ENCODE measurements around the gene NHLH1. TPM values are rescaled to one million over a fixed set of nuclear protein-coding genes. Genes with fewer than 3 reads are reported as not detected.

NHLH1 gene
- total and polyA plus RNA-seq, 2 donors (not counting 3 experiments of a cell fraction or from before 2014, with no cell fraction given), result 0.46 TPM

DNA sequence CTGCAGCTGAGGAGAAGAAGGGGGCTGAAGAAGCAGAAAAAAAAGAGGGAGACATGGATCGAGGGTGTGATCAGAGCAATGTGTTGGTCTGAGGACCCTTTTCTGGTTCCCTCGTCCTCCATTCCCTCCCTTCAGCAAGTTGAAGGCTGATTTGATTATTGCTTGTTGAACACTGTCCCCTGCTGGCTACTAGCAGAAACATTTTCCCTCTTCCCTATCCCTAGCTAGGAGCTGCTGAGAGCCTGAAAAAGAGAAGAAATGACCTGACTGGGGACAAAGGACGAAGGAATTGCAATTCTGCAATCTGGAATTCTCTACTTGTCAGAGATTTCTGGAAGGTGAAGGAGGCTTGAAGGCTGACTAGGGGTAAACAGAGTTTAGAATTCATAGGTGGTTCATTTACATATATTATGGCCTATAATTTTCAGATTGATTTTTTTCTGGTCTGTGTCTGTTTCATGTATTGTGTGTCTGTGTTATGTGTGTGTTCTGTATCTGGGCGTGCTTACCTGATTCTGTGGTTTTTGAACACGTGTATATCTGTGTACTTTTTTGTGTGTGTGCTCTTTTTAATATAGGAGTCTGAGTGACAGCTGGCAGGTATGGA is 9.8 kb downstream of the NHLH1 start:
- Histone ChIP-seq H3K4me3 (replicated peaks in 1 of 3; ENCODE audit: insufficient read depth in 1 of 3, low read depth in 1 of 3, low read length in 3 of 3) (no peak overlapping the region), H3K4me2 (ENCODE audit: insufficient read depth, low read length) (no peak overlapping the region), H3K9me1 (replicated peaks; ENCODE audit: control insufficient read depth, extremely low read depth, insufficient read depth, low read length) (no peaks in the 10 kb centered on the region), H3K79me2 (ENCODE audit: control insufficient read depth, insufficient read depth, low read length) (no peaks in the 10 kb centered on the region), H3K27me3 (ENCODE audit: control insufficient read depth in 2 of 2, insufficient read depth in 2 of 2, low read length in 2 of 2) (peaks cover 20 to 26% of the 10 kb centered on the region in 2 experiments), H3K9me3 (replicated peaks; ENCODE audit: control insufficient read depth, insufficient read depth, low read length) (no peaks in the 10 kb centered on the region), H3K36me3 (ENCODE audit: control insufficient read depth in 2 of 2, extremely low read depth in 1 of 2, insufficient read depth in 2 of 2, low read length in 2 of 2) (no peaks in the 10 kb centered on the region), H2AFZ (ENCODE audit: low read depth, low read length) (no peak overlapping the region), H3K4me1 (ENCODE audit: control insufficient read depth, extremely low read depth, insufficient read depth, low read length) (no peaks in the 10 kb centered on the region), H3K9ac (replicated peaks; ENCODE audit: extremely low read depth, insufficient read depth, low read length) (no peak overlapping the region), H4K20me1 (replicated peaks; ENCODE audit: control insufficient read depth, extremely low read depth, insufficient read depth, low read length) (no peaks in the 10 kb centered on the region), H3K27ac (ENCODE audit: insufficient read depth, low read depth, low read length) (no peak overlapping the region)
- no peak for TF ChIP-seq JUN (IDR thresholded peaks at IDR 0.05; ENCODE audit: borderline replicate concordance, insufficient read depth, insufficient read length, low read depth)
- TF ChIP-seq, protein P1, sequence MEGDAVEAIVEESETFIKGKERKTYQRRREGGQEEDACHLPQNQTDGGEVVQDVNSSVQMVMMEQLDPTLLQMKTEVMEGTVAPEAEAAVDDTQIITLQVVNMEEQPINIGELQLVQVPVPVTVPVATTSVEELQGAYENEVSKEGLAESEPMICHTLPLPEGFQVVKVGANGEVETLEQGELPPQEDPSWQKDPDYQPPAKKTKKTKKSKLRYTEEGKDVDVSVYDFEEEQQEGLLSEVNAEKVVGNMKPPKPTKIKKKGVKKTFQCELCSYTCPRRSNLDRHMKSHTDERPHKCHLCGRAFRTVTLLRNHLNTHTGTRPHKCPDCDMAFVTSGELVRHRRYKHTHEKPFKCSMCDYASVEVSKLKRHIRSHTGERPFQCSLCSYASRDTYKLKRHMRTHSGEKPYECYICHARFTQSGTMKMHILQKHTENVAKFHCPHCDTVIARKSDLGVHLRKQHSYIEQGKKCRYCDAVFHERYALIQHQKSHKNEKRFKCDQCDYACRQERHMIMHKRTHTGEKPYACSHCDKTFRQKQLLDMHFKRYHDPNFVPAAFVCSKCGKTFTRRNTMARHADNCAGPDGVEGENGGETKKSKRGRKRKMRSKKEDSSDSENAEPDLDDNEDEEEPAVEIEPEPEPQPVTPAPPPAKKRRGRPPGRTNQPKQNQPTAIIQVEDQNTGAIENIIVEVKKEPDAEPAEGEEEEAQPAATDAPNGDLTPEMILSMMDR (IDR thresholded peaks at IDR 0.05; ENCODE audit: extremely low read depth in 1 of 2, insufficient read depth in 1 of 2, low read depth in 1 of 2, low read length in 2 of 2), result peak; percentile 83 to 92
- ChIA-PET CTCF (interaction anchor here (0.6 to 6.8 kb wide), 40 partner anchors 10 to 484 kb away, joined by 3 to 100 read pairs (median 5); partner anchors contain the start of genes ATP1A2, IGSF8, KCNJ9 and NHLH1), POLR2A (no interaction called here)
- FAIRE-seq, result peak; percentile 89
- BruUV-seq (replicated peaks), result no TSS peak
- dilution Hi-C loops (cut with MboI; ENCODE audit: extremely low pct_ligation_motif_present, low sequenced_read_pairs), result no loop called here
- peak; percentile 65 for DNase-seq (ENCODE audit: low read depth, low spot score)
- intact Hi-C loops (cut with micrococcal nuclease), result loop anchor here (1.0 kb wide), 5 partner anchors 22 to 291 kb away; no protein-coding TSS in a partner anchor

DNA sequence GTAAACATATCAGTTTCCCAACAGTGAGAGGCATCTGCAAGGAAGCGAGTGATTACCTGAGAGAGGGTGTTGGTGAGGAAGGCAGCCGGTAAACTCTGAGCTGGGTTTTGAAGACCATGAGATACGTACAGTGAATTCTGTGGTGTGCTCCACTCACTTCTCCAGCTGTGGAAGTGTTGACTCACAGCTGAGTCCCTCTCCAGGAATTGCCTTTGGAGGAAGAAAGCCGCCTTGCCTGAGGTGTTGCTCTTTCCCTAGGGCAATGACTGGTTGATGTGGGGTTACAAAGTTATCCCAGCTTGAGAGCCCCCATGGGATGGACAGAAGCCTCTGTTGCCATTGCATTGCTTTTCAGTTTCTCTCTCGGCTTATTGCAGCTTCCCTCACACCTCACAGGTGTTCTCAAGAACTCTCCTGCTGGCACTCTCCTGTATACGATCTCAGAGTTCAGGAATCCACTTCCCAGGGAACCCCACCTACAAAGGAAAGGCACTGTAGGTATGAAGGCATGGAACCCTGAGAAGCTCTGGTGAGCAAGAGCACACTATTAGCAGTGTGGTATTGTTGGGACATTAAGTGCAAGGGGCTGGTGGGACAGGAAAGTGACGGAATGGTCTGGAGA is 10.8 kb downstream of the NHLH1 start:
- Histone ChIP-seq H3K36me3 (ENCODE audit: control insufficient read depth in 2 of 2, extremely low read depth in 1 of 2, insufficient read depth in 2 of 2, low read length in 2 of 2) (no peaks in the 10 kb centered on the region), H3K27me3 (ENCODE audit: control insufficient read depth in 2 of 2, insufficient read depth in 2 of 2, low read length in 2 of 2) (peaks cover 23 to 26% of the 10 kb centered on the region in 2 experiments), H4K20me1 (replicated peaks; ENCODE audit: control insufficient read depth, extremely low read depth, insufficient read depth, low read length) (no peaks in the 10 kb centered on the region), H3K9ac (replicated peaks; ENCODE audit: extremely low read depth, insufficient read depth, low read length) (no peak overlapping the region), H2AFZ (ENCODE audit: low read depth, low read length) (no peak overlapping the region), H3K4me3 (replicated peaks in 1 of 3; ENCODE audit: insufficient read depth in 1 of 3, low read depth in 1 of 3, low read length in 3 of 3) (no peak overlapping the region), H3K4me2 (ENCODE audit: insufficient read depth, low read length) (no peak overlapping the region), H3K27ac (ENCODE audit: insufficient read depth, low read depth, low read length) (no peak overlapping the region), H3K4me1 (ENCODE audit: control insufficient read depth, extremely low read depth, insufficient read depth, low read length) (no peaks in the 10 kb centered on the region), H3K79me2 (ENCODE audit: control insufficient read depth, insufficient read depth, low read length) (no peaks in the 10 kb centered on the region), H3K9me3 (replicated peaks; ENCODE audit: control insufficient read depth, insufficient read depth, low read length) (no peaks in the 10 kb centered on the region), H3K9me1 (replicated peaks; ENCODE audit: control insufficient read depth, extremely low read depth, insufficient read depth, low read length) (no peaks in the 10 kb centered on the region)
- dilution Hi-C loops (cut with MboI; ENCODE audit: extremely low pct_ligation_motif_present, low sequenced_read_pairs) (no loop called here), intact Hi-C loops (cut with micrococcal nuclease) (no loop called here)
- ChIA-PET CTCF (interaction anchor here (1.0 to 6.8 kb wide), 15 partner anchors 11 to 296 kb away, joined by 4 to 100 read pairs (median 14); partner anchors contain the start of genes ATP1A2, IGSF8, KCNJ9 and NHLH1), POLR2A (no interaction called here)
- no TSS peak for BruUV-seq (replicated peaks)
- TF ChIP-seq MYC (IDR thresholded peaks at IDR 0.05; ENCODE audit: low read depth, low read length) (no peak), POLR2A (IDR thresholded peaks at IDR 0.05; ENCODE audit: low read depth, low read length) (no peak), POLR2AphosphoS5 (IDR thresholded peaks at IDR 0.05; ENCODE audit: insufficient read depth, low read depth, low read length) (no peak), EZH2 (IDR thresholded peaks at IDR 0.05; ENCODE audit: borderline replicate concordance, low read depth, low read length, severe bottlenecking) (no peak), MAX (IDR thresholded peaks at IDR 0.05; ENCODE audit: insufficient read depth, insufficient read length) (no peak), JUN (IDR thresholded peaks at IDR 0.05; ENCODE audit: borderline replicate concordance, insufficient read depth, insufficient read length, low read depth) (no peak), FOS (IDR thresholded peaks at IDR 0.05; ENCODE audit: borderline replicate concordance, insufficient read depth, low read length) (no peak), GATA2 (IDR thresholded peaks at IDR 0.05; ENCODE audit: insufficient read depth, insufficient read length, low read depth, low read length) (no peak)
- TF ChIP-seq, protein P1 (IDR thresholded peaks at IDR 0.05; ENCODE audit: extremely low read depth in 1 of 2, insufficient read depth in 1 of 2, low read depth in 1 of 2, low read length in 2 of 2), result no peak
- DNase-seq (ENCODE audit: low read depth, low spot score) (no peak), FAIRE-seq (no peak)

Data from endothelial cell of umbilical vein (primary cell).